NCI-H1436 (cell line): ENCODE data around the gene TMEM267.
A peak's percentile ranks its signal among the peaks of the same experiment; 100 is the strongest.
"Not testable (repeated sequence)": the region's sequence is repeated elsewhere in the genome, so short reads cannot be mapped to it uniquely, and the experiment has no call there.

Experiments
- DNase-seq: peaks from one replicate; lab custom pipeline; 2025; lab: John Stamatoyannopoulos, UW

TMEM267 gene

GRCh38 chr5:43483298-43484105 lies at the start of gene TMEM267:
TSS of gene TMEM267 (minus strand) at chr5:43483865. CDS start at chr5:43453969, 29,896 bp downstream.
- peak; percentile 85 for DNase-seq

GRCh38 chr5:43530648-43531047 lies 47.0 kb upstream of the TMEM267 start:
- no peak for DNase-seq

- DNase-seq: no peak
Measured at GRCh38 chr5:43523662-43524072, 40.0 kb upstream of the TMEM267 start.

GRCh38 chr5:43520615-43521014 lies 37.0 kb upstream of the TMEM267 start:
- DNase-seq: no peak

- no peak for DNase-seq
Measured at GRCh38 chr5:43515678-43516048, 32.0 kb upstream of the TMEM267 start.

GRCh38 chr5:43514816-43515677 lies 31.4 kb upstream of the TMEM267 start, which contains the start of gene C5orf34:
TSS of gene C5orf34 (minus strand) at chr5:43515148. CDS start at chr5:43509339, 5,809 bp downstream.
- DNase-seq: peak; percentile 95

- DNase-seq: no peak
Measured at GRCh38 chr5:43514471-43514815, 30.8 kb upstream of the TMEM267 start.

- no peak for DNase-seq
Measured at GRCh38 chr5:43514025-43514424, 30.4 kb upstream of the TMEM267 start.

- not testable (repeated sequence) for DNase-seq
Measured at GRCh38 chr5:43511062-43511461, 27.4 kb upstream of the TMEM267 start.

GRCh38 chr5:43498581-43498980 lies 14.9 kb upstream of the TMEM267 start:
- no peak for DNase-seq

- no peak for DNase-seq
Measured at GRCh38 chr5:43497311-43498104, 13.8 kb upstream of the TMEM267 start.

GRCh38 chr5:43491326-43491725 lies 7.7 kb upstream of the TMEM267 start:
- DNase-seq: no peak

GRCh38 chr5:43486353-43486752 lies 2.7 kb upstream of the TMEM267 start:
- DNase-seq: no peak

- DNase-seq: no peak
Measured at GRCh38 chr5:43485406-43485805, 1.7 kb upstream of the TMEM267 start.

GRCh38 chr5:43484106-43484849 lies 613 bp upstream of the TMEM267 start:
- DNase-seq: peak; percentile 71

- DNase-seq: no peak
Measured at GRCh38 chr5:43482490-43483297, 971 bp downstream of the TMEM267 start.

- DNase-seq: no peak
Measured at GRCh38 chr5:43469671-43470391, 13.8 kb downstream of the TMEM267 start.

GRCh38 chr5:43467100-43467499 lies 16.6 kb downstream of the TMEM267 start:
- no peak for DNase-seq

- not testable (repeated sequence) for DNase-seq
Measured at GRCh38 chr5:43465455-43465854, 18.2 kb downstream of the TMEM267 start.

- DNase-seq: no peak
Measured at GRCh38 chr5:43461066-43461465, 22.6 kb downstream of the TMEM267 start.
